ENCODE data around the gene SBK1. TPM values are rescaled to one million over a fixed set of nuclear protein-coding genes. Genes with fewer than 3 reads are reported as not detected.

SBK1 gene
- total and polyA plus RNA-seq, 2 donors (not counting 1 experiment from before 2014, with no cell fraction given), result under 0.01 TPM; not detected in 1

DNA sequence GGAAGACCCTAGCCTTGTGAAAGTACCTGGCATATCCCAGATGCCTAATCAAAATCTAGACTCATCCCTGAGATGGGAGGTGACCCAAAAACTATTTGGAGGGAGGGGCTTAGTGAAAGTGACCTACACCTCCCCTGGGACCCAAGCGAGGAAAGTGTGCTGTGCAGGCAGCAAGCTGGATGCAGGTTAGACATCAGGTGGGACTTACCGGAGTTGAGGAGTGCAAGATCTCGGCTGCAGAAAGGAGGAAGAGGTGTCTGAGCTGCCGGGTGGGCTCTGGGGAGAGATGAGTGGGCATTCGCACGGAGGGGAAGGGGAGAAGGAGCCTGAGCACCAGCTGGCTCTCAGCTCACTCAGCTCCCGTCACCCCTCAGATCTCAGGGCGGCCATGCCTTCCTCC, 10.3 kb upstream of the SBK1 start:
- H3K27ac ChIP-seq (ENCODE audit: insufficient read depth, low read length), result no peak overlapping the region
- DNase-seq (ENCODE audit: low read depth in 2 of 2), result no peak
- no peaks in the 10 kb centered on the region for H3K4me1 ChIP-seq (ENCODE audit: control insufficient read depth, extremely low read depth, insufficient read depth, low read length)
- no peak overlapping the region for H3K9ac ChIP-seq (ENCODE audit: insufficient read depth, low read length)
- no peak overlapping the region for H3K4me3 ChIP-seq (replicated peaks in 1 of 4; ENCODE audit: control extremely low read depth in 1 of 4, insufficient read depth in 1 of 4, low read depth in 3 of 4, low read length in 4 of 4)
- H3K4me2 ChIP-seq (ENCODE audit: extremely low read depth, insufficient read depth, low read length), result no peak overlapping the region
- no peaks in the 10 kb centered on the region for H3K27me3 ChIP-seq (ENCODE audit: control insufficient read depth, insufficient read depth, low read length)
- H4K20me1 ChIP-seq (ENCODE audit: control insufficient read depth, extremely low read depth, insufficient read depth, low read length), result no peaks in the 10 kb centered on the region
- no peaks in the 10 kb centered on the region for H3K79me2 ChIP-seq (ENCODE audit: control insufficient read depth, insufficient read depth, low read length)
- no peak overlapping the region for H2AFZ ChIP-seq (ENCODE audit: low read length)
- TF ChIP-seq, protein P1, sequence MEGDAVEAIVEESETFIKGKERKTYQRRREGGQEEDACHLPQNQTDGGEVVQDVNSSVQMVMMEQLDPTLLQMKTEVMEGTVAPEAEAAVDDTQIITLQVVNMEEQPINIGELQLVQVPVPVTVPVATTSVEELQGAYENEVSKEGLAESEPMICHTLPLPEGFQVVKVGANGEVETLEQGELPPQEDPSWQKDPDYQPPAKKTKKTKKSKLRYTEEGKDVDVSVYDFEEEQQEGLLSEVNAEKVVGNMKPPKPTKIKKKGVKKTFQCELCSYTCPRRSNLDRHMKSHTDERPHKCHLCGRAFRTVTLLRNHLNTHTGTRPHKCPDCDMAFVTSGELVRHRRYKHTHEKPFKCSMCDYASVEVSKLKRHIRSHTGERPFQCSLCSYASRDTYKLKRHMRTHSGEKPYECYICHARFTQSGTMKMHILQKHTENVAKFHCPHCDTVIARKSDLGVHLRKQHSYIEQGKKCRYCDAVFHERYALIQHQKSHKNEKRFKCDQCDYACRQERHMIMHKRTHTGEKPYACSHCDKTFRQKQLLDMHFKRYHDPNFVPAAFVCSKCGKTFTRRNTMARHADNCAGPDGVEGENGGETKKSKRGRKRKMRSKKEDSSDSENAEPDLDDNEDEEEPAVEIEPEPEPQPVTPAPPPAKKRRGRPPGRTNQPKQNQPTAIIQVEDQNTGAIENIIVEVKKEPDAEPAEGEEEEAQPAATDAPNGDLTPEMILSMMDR (conservative IDR thresholded peaks at IDR 0.05 in 1 of 2, IDR thresholded peaks at IDR 0.05 in 1 of 2; ENCODE audit: low read depth in 1 of 2, low read length in 2 of 2), result no peak
- no peak for TF ChIP-seq EZH2 (IDR thresholded peaks at IDR 0.05; ENCODE audit: low read length, missing control alignments)
- no peaks in the 10 kb centered on the region for H3K36me3 ChIP-seq (ENCODE audit: control insufficient read depth, insufficient read depth, low read length)
- H3K9me3 ChIP-seq (ENCODE audit: control insufficient read depth, insufficient read depth, low read depth, low read length), result no peaks in the 10 kb centered on the region

DNA sequence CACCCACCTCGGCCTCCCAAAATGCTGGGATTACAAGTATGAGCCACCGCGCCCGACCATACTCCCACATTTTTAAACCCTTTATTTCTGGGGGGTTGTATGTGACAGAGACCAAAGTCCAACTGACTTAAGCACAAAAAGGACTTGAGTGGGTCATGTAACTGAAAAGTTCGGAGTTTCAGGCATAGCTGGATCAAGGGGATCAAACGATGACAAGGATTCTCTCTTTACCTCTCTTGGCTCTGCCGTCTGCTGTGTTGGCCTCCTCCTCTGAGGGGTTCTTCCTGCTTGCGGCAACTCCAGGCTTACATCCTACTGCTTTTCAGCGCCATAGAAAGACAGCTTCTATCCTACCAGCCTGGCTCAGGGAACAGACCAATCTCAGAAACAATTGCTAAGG, 9.2 kb upstream of the SBK1 start:
- Histone ChIP-seq H3K9me3 (ENCODE audit: control insufficient read depth, insufficient read depth, low read depth, low read length) (no peaks in the 10 kb centered on the region), H4K20me1 (ENCODE audit: control insufficient read depth, extremely low read depth, insufficient read depth, low read length) (no peaks in the 10 kb centered on the region)

DNA sequence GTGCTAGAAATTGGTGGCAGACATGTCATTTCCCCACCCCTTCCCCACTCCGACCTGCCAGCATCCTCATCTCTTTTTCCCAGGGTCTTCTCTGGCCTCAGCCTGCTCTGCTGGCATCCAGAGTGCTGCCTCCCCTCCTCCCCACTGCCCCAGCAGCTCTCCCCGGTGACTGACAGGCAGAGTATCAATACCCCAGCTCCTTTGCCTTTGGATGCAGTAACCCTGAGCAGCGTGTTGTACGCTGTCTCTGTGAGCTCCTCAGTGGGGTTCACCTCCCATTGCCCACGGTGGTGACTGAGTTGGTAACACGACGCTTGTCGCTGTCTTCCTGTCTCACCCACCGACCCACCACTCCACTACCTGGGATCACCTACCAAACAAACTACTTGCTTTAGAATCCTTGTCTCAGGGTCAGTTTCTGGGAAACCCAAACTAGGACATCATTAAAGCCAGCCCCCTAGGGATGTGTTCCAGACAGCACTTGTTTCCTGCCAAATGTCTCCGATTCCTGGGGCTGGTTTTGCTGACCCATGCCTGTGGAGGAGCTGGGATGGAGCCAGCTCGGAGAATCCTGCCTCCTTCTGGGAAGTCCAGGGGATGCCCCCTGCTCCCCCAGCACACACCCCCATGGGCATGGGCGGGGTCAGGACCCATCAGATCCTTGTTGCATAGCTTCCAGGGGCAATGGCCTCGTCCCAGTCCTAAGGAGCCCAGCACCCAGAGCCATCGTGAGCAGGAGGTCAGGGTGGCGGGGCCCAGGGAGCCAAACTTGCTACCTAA, 8.3 kb upstream of the SBK1 start:
- H3K4me2 ChIP-seq (ENCODE audit: extremely low read depth, insufficient read depth, low read length), result no peak overlapping the region
- no peak overlapping the region for H3K9ac ChIP-seq (ENCODE audit: insufficient read depth, low read length)
- H3K27ac ChIP-seq (ENCODE audit: insufficient read depth, low read length), result no peak overlapping the region
- peaks cover 3% of the 10 kb centered on the region for H3K27me3 ChIP-seq (ENCODE audit: control insufficient read depth, insufficient read depth, low read length)
- H3K9me3 ChIP-seq (ENCODE audit: control insufficient read depth, insufficient read depth, low read depth, low read length), result no peaks in the 10 kb centered on the region
- H3K4me3 ChIP-seq (replicated peaks in 1 of 4; ENCODE audit: control extremely low read depth in 1 of 4, insufficient read depth in 1 of 4, low read depth in 3 of 4, low read length in 4 of 4), result no peak overlapping the region
- H3K36me3 ChIP-seq (ENCODE audit: control insufficient read depth, insufficient read depth, low read length), result no peaks in the 10 kb centered on the region
- H3K79me2 ChIP-seq (ENCODE audit: control insufficient read depth, insufficient read depth, low read length), result no peaks in the 10 kb centered on the region
- TF ChIP-seq, protein P1 (conservative IDR thresholded peaks at IDR 0.05 in 1 of 2, IDR thresholded peaks at IDR 0.05 in 1 of 2; ENCODE audit: low read depth in 1 of 2, low read length in 2 of 2), result no peak
- TF ChIP-seq EZH2 (IDR thresholded peaks at IDR 0.05; ENCODE audit: low read length, missing control alignments), result no peak
- H3K4me1 ChIP-seq (ENCODE audit: control insufficient read depth, extremely low read depth, insufficient read depth, low read length), result no peaks in the 10 kb centered on the region
- no peak for DNase-seq (ENCODE audit: low read depth in 2 of 2)
- no peak overlapping the region for H2AFZ ChIP-seq (ENCODE audit: low read length)
- no peaks in the 10 kb centered on the region for H4K20me1 ChIP-seq (ENCODE audit: control insufficient read depth, extremely low read depth, insufficient read depth, low read length)

More for the DNA sequence above, 9.2 kb upstream of the SBK1 start:
- no peak overlapping the region for H3K4me3 ChIP-seq (replicated peaks in 1 of 4; ENCODE audit: control extremely low read depth in 1 of 4, insufficient read depth in 1 of 4, low read depth in 3 of 4, low read length in 4 of 4)
- no peaks in the 10 kb centered on the region for H3K27me3 ChIP-seq (ENCODE audit: control insufficient read depth, insufficient read depth, low read length)
- H3K79me2 ChIP-seq (ENCODE audit: control insufficient read depth, insufficient read depth, low read length), result no peaks in the 10 kb centered on the region
- DNase-seq (ENCODE audit: low read depth in 2 of 2), result no peak
- H3K27ac ChIP-seq (ENCODE audit: insufficient read depth, low read length), result no peak overlapping the region
- no peak overlapping the region for H3K9ac ChIP-seq (ENCODE audit: insufficient read depth, low read length)
- H3K36me3 ChIP-seq (ENCODE audit: control insufficient read depth, insufficient read depth, low read length), result no peaks in the 10 kb centered on the region
- no peaks in the 10 kb centered on the region for H3K4me1 ChIP-seq (ENCODE audit: control insufficient read depth, extremely low read depth, insufficient read depth, low read length)
- no peak overlapping the region for H2AFZ ChIP-seq (ENCODE audit: low read length)
- TF ChIP-seq, protein P1 (conservative IDR thresholded peaks at IDR 0.05 in 1 of 2, IDR thresholded peaks at IDR 0.05 in 1 of 2; ENCODE audit: low read depth in 1 of 2, low read length in 2 of 2), result no peak
- TF ChIP-seq EZH2 (IDR thresholded peaks at IDR 0.05; ENCODE audit: low read length, missing control alignments), result no peak
- H3K4me2 ChIP-seq (ENCODE audit: extremely low read depth, insufficient read depth, low read length), result no peak overlapping the region

Data from fibroblast of lung (primary cell).